GM19452 (cell line): ENCODE results near the gene SLC6A19.

ENCODE experiments used
- ATAC-seq: cut with Tn5 transposase; IDR thresholded peaks from one replicate; pipeline ENCODE4 v1.9.1; 2021; ENCODE audit not compliant: unreplicated experiment

The SLC6A19 gene

GRCh38 chr5:1165864-1166263 lies 35.5 kb upstream of the SLC6A19 start:
- ATAC-seq = no peak

- no peak for ATAC-seq
Observed at GRCh38 chr5:1166370-1166769, 35.0 kb upstream of the SLC6A19 start.

GRCh38 chr5:1167361-1167727 lies 34.1 kb upstream of the SLC6A19 start:
- ATAC-seq = peak; percentile 17

GRCh38 chr5:1167728-1168709 lies 33.4 kb upstream of the SLC6A19 start:
- peak; percentile 66 for ATAC-seq

GRCh38 chr5:1168796-1169195 lies 32.6 kb upstream of the SLC6A19 start:
- ATAC-seq = no peak

- no peak for ATAC-seq
Observed at GRCh38 chr5:1169211-1170115, 31.9 kb upstream of the SLC6A19 start.

- ATAC-seq = no peak
Observed at GRCh38 chr5:1171340-1171941, 30.0 kb upstream of the SLC6A19 start.

GRCh38 chr5:1172007-1172581 lies 29.3 kb upstream of the SLC6A19 start:
- no peak for ATAC-seq

GRCh38 chr5:1172670-1173404 lies 28.6 kb upstream of the SLC6A19 start:
- no peak for ATAC-seq

GRCh38 chr5:1173485-1174070 lies 27.8 kb upstream of the SLC6A19 start:
- ATAC-seq = no peak

- no peak for ATAC-seq
Observed at GRCh38 chr5:1174122-1174936, 27.1 kb upstream of the SLC6A19 start.

GRCh38 chr5:1175015-1175414 lies 26.4 kb upstream of the SLC6A19 start:
- no peak for ATAC-seq

- no peak for ATAC-seq
Observed at GRCh38 chr5:1175801-1176472, 25.5 kb upstream of the SLC6A19 start.

- ATAC-seq = no peak
Observed at GRCh38 chr5:1176473-1177391, 24.7 kb upstream of the SLC6A19 start.

GRCh38 chr5:1177826-1178528 lies 23.4 kb upstream of the SLC6A19 start:
- no peak for ATAC-seq

GRCh38 chr5:1178529-1179382 lies 22.6 kb upstream of the SLC6A19 start:
- ATAC-seq = no peak
